Body of pancreas (tissue), 4 donors: ENCODE results near the gene EYA3. TPM values are rescaled to one million over a fixed set of nuclear protein-coding genes. Genes with fewer than 3 reads are reported as not detected.

Source experiments
- ATAC-seq: fragments of 150-250 bp; one replicate; pipeline ENCODE4 v1.9.1; 2016
- DNase-seq, 4 donors: peaks; one replicate each; pipeline ENCODE4 v3.0.0-alpha.2; 2019
- H3K27ac ChIP-seq, 4 donors: fragments of 200-600 bp; sonication (generic); 1 replicate in 3 of 4; 2 replicates in 1 of 4; pipeline versions ENCODE4 v1.5.1 to v1.6.1; 2016 to 2019; ENCODE audit warnings: mild to moderate bottlenecking in 1 of 4, mixed read lengths in 1 of 4, moderate library complexity in 1 of 4
- H3K27me3 ChIP-seq, 2 donors: fragments of 200-600 bp; sonication (generic); one replicate each; pipeline ENCODE4 v1.6.0; 2016; ENCODE audit warnings: mild to moderate bottlenecking in 1 of 2
- H3K36me3 ChIP-seq, 2 donors: fragments of 200-600 bp; sonication (generic); replicated peaks in 1 of 2; 2 replicates each; pipeline ENCODE4 v1.5.1; 2016; ENCODE audit warnings: low read depth in 2 of 2; ENCODE audit not compliant: insufficient read depth in 1 of 2
- H3K4me1 ChIP-seq: fragments of 200-600 bp; sonication (generic); one replicate; pipeline ENCODE4 v1.6.0; 2016
- H3K4me3 ChIP-seq, 2 donors: fragments of 200-600 bp; sonication (generic); 1 replicate in 1 of 2; 2 replicates in 1 of 2; pipeline ENCODE4 v1.5.1; 2016 to 2019
- H3K9me3 ChIP-seq, 3 donors: fragments of 200-600 bp; sonication (generic); 1 replicate in 2 of 3; 2 replicates in 1 of 3; pipeline ENCODE4 v1.5.1; 2016
- POLR2A ChIP-seq, 3 donors: fragments of 450-650 bp; IDR thresholded peaks; one replicate each; pipeline ENCODE4 v1.6.1; 2016; ENCODE audit warnings: antibody characterized with exemption in 3 of 3, mild to moderate bottlenecking in 2 of 3
- WGBS, 2 donors: methylation state at CpG; one replicate each; pipeline ENCODE4 v1.1.5; 2017; 5-methylcytosine and 5-hydroxymethylcytosine counted together
- intact Hi-C: fragments of 100-400 bp; cut with DNase I; formaldehyde crosslinking; loops from one replicate; pipeline ENCODE4 v1.15.1; 2023
- total RNA-seq, 2 donors: library from RNA; depleted of rRNA; stranded (reverse); fragments of >200 nt; gene quantifications; one replicate each; pipeline ENCODE4 v1.1.0, GENCODE V29; 2016
- TF ChIP-seq, protein P1 (sequence below), 7 experiments: fragments of 450-650 bp in 4 of 7; fragments of 200-600 bp in 3 of 7; sonication (generic) in 3 of 7; IDR thresholded peaks; one replicate each; pipeline ENCODE4 v1.5.1; 2016 to 2019; ENCODE audit warnings: antibody characterized with exemption in 7 of 7

Gene EYA3
- total RNA-seq, 2 donors from 2014 or later = 7.8 to 15.5 TPM

DNA sequence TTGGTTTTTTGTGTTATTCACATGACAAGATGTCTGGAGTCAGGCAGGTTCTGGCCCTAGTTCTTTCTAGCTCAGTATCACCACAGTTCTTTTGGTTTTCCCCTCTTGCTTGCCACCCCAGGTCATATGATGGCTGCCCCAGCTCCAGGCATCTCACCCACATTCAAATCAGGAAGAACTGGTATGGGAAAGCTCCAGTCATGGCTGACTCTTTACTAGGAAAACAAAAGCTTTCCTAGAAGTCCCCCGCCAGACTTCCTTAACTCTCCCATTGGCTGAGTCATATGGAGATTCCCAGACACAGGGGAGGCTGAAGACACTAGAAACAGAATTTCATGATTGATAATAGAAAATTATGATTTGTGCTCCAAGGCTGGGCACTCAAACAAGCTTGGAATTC is 22.1 kb upstream of the EYA3 start:
- H3K36me3 ChIP-seq = no peaks in the 10 kb centered on the region
- H3K4me1 ChIP-seq = no peaks in the 10 kb centered on the region
- WGBS, 2 donors = 67 to 74% methylated on average over 1 of the region's 1 CpG
- no peak overlapping the region for H3K27ac ChIP-seq
- no peaks in the 10 kb centered on the region for H3K9me3 ChIP-seq
- DNase-seq = no peak
- intact Hi-C loops = no loop called here
- no peak overlapping the region for H3K4me3 ChIP-seq
- no peak for ATAC-seq
- no peaks in the 10 kb centered on the region for H3K27me3 ChIP-seq
- TF ChIP-seq, protein P1, sequence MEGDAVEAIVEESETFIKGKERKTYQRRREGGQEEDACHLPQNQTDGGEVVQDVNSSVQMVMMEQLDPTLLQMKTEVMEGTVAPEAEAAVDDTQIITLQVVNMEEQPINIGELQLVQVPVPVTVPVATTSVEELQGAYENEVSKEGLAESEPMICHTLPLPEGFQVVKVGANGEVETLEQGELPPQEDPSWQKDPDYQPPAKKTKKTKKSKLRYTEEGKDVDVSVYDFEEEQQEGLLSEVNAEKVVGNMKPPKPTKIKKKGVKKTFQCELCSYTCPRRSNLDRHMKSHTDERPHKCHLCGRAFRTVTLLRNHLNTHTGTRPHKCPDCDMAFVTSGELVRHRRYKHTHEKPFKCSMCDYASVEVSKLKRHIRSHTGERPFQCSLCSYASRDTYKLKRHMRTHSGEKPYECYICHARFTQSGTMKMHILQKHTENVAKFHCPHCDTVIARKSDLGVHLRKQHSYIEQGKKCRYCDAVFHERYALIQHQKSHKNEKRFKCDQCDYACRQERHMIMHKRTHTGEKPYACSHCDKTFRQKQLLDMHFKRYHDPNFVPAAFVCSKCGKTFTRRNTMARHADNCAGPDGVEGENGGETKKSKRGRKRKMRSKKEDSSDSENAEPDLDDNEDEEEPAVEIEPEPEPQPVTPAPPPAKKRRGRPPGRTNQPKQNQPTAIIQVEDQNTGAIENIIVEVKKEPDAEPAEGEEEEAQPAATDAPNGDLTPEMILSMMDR (IDR thresholded peaks at IDR 0.05) = no peak
- TF ChIP-seq POLR2A (IDR thresholded peaks at IDR 0.05) = no peak

DNA sequence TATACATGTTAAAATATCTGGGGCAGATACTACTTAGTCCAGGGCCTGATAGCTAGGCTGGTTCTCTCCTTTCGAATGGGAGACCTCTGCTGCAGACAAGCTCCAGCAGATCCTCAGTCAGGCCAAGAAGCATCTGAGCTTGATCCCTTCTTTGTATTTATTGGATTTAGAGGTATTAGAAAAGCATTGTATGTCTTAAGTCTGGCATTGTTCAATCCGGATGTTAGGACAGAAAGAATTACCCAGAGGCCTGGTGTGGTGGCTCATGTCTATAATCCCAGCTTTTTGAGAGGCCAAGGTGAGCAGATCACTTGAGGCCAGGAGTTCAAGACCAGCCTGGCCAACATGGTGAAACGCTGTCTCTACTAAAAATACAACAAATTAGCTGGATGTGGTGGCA is 21.2 kb upstream of the EYA3 start:
- intact Hi-C loops = no loop called here
- no peak overlapping the region for H3K27ac ChIP-seq
- DNase-seq (no peak), ATAC-seq (no peak)
- no peaks in the 10 kb centered on the region for H3K9me3 ChIP-seq
- TF ChIP-seq, protein P1 (IDR thresholded peaks at IDR 0.05) = no peak
- no peak for TF ChIP-seq POLR2A (IDR thresholded peaks at IDR 0.05)
- peaks cover under 1% of the 10 kb centered on the region for H3K4me1 ChIP-seq
- WGBS, 2 donors = 75 to 81% methylated on average over 3 of the region's 3 CpGs
- no peaks in the 10 kb centered on the region for H3K27me3 ChIP-seq
- H3K36me3 ChIP-seq = no peaks in the 10 kb centered on the region
- H3K4me3 ChIP-seq = no peak overlapping the region

DNA sequence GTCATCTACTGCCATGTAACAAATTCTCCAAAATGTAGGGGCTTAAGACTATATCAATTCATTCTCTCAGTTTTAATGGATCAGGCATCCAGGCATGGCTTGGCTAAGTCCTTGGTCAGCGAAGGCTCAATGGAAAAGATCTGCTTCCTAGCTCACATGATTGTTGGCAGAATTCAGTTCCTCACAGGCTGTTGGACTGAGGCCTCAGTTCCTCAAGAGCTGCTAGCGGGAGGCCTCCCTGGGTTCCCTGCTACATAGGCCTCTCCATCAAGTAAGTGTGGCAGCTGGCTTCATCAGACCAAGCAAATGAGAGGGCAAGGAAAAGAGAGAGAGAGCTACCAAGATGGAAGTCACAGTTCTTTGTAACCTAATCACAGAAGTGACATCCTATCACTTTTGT is 19.6 kb upstream of the EYA3 start:
- DNase-seq (peak in 1 of 4 donors; percentile 7), ATAC-seq (no peak)
- H3K4me3 ChIP-seq = no peak overlapping the region
- TF ChIP-seq POLR2A (IDR thresholded peaks at IDR 0.05) = no peak
- TF ChIP-seq, protein P1 (IDR thresholded peaks at IDR 0.05) = no peak
- H3K27ac ChIP-seq = no peak overlapping the region
- no peaks in the 10 kb centered on the region for H3K36me3 ChIP-seq
- H3K9me3 ChIP-seq = no peaks in the 10 kb centered on the region
- peaks cover 6% of the 10 kb centered on the region for H3K4me1 ChIP-seq
- WGBS, 2 donors = 77 to 90% methylated on average over 2 of the region's 2 CpGs
- no peaks in the 10 kb centered on the region for H3K27me3 ChIP-seq
- intact Hi-C loops = no loop called here

DNA sequence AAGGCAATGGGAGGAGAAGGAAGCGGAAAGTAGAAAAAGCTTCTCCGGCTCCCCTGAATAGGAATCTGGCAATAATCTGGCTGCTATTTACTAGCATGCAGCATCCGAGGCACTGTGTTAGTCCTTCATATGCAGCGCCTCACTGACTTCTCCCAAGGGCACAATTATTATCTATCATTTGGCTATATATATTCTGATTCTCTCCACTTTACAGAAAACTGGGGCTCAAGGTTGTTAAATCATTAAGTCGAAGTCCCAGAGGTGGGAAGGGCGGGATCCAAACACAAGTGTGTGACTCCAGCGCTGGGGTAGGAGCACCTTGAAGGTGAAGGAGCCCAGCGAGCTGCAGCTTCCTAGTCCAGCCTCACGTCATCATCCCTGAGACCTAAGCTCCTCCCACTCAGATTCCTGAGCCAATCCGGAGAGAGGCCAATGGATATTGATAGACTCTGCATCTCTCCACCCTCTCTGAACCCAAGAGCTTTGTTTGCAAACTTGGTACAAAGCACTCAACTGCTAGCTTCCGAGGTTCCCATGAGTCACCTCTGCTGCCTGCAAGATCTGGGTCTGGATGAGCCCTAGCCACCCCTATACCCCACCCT is 16.6 kb upstream of the EYA3 start:
- TF ChIP-seq, protein P1 (IDR thresholded peaks at IDR 0.05) = no peak
- TF ChIP-seq POLR2A (IDR thresholded peaks at IDR 0.05) = peak in 2 of 3 donors; percentile 49 to 61
- intact Hi-C loops = no loop called here
- no peaks in the 10 kb centered on the region for H3K9me3 ChIP-seq
- peak overlapping the region in 3 of 4 donors; percentile 41 to 59 (median 49) for H3K27ac ChIP-seq
- no peak overlapping the region for H3K4me3 ChIP-seq
- DNase-seq (peak; percentile 73 to 83 (median 81)), ATAC-seq (peak; percentile 98)
- no peaks in the 10 kb centered on the region for H3K36me3 ChIP-seq
- H3K4me1 ChIP-seq = peaks cover 6% of the 10 kb centered on the region
- no peaks in the 10 kb centered on the region for H3K27me3 ChIP-seq
- 9 to 13% methylated on average over 11 of the region's 11 CpGs for WGBS, 2 donors

DNA sequence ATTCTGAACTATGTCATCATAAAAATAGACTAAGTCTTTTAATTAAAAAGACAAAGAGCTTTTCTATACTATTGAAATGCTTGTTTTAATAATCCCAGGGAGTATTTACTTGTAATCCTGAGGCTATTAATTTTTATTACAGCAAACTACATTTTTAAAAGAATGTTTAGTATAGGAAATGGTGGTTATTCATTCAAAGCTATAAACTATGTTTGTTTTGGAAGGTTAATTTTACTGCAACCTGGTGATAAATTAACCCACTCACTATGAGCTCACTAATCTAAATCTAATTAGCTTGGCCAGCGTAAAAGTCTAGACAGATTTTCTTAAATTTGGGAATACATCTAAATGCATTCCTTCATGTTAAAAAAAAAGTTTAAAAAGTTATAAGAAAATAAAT is 13.8 kb upstream of the EYA3 start:
- Histone ChIP-seq H3K4me1 (peaks cover 6% of the 10 kb centered on the region), H3K27ac (no peak overlapping the region), H3K4me3 (no peak overlapping the region), H3K36me3 (no peaks in the 10 kb centered on the region), H3K9me3 (no peaks in the 10 kb centered on the region), H3K27me3 (no peaks in the 10 kb centered on the region)
- ATAC-seq = no peak
- DNase-seq = no peak
- intact Hi-C loops = no loop called here
- WGBS, 2 donors = 65 to 68% methylated on average over 1 of the region's 1 CpG
- TF ChIP-seq, protein P1 (IDR thresholded peaks at IDR 0.05) = no peak
- no peak for TF ChIP-seq POLR2A (IDR thresholded peaks at IDR 0.05)
